ENCODE data around the gene KRT4. TPM values are rescaled to one million over a fixed set of nuclear protein-coding genes. Genes with fewer than 3 reads are reported as not detected.

Gene KRT4
- total and polyA plus RNA-seq, 2 experiments from 2014 or later = not detected

GRCh38 chr12:52766351-52767019, 47.4 kb downstream of the KRT4 start:
- Mint-ChIP-seq H3K9me3 (peaks cover 12% of the 10 kb centered on the region), H3K27me3 (ENCODE audit: insufficient read depth, low read depth, poor library complexity) (no peaks in the 10 kb centered on the region)
- no peaks in the 10 kb centered on the region for H4K20me1 ChIP-seq (replicated peaks; ENCODE audit: insufficient read depth)

More at GRCh38 chr12:52766351-52767019, 47.4 kb downstream of the KRT4 start:
- no peak for TF ChIP-seq POLR2AphosphoS5 (IDR thresholded peaks at IDR 0.05; ENCODE audit: low read depth)
- no peak for TF ChIP-seq NANOG (IDR thresholded peaks at IDR 0.05; ENCODE audit: borderline replicate concordance)
- no peak for TF ChIP-seq REST (IDR thresholded peaks at IDR 0.05; ENCODE audit: unreplicated experiment)
- no peak for TF ChIP-seq ZNF331 (CRISPR knock-in tag; IDR thresholded peaks at IDR 0.05; ENCODE audit: low read depth)
- no peak for TF ChIP-seq STAT1 (IDR thresholded peaks at IDR 0.05; ENCODE audit: unreplicated experiment)
- no peak for TF ChIP-seq JUNB (IDR thresholded peaks at IDR 0.05; ENCODE audit: unreplicated experiment)
- no peak for TF ChIP-seq EZH2 (IDR thresholded peaks at IDR 0.05; ENCODE audit: low read depth, unreplicated experiment)
- no peak for TF ChIP-seq CREB1 (CRISPR knock-in tag; IDR thresholded peaks at IDR 0.05; ENCODE audit: low read depth)
- TF ChIP-seq EZH2phosphoT487 (IDR thresholded peaks at IDR 0.05; ENCODE audit: unreplicated experiment) = no peak
- TF ChIP-seq ETS1 (IDR thresholded peaks at IDR 0.05) = no peak
- no peak for TF ChIP-seq ZNF114 (CRISPR knock-in tag; IDR thresholded peaks at IDR 0.05)
- no peak for TF ChIP-seq CTCF (conservative IDR thresholded peaks at IDR 0.05; ENCODE audit: low read depth in 2 of 2)
- TF ChIP-seq, protein P1, sequence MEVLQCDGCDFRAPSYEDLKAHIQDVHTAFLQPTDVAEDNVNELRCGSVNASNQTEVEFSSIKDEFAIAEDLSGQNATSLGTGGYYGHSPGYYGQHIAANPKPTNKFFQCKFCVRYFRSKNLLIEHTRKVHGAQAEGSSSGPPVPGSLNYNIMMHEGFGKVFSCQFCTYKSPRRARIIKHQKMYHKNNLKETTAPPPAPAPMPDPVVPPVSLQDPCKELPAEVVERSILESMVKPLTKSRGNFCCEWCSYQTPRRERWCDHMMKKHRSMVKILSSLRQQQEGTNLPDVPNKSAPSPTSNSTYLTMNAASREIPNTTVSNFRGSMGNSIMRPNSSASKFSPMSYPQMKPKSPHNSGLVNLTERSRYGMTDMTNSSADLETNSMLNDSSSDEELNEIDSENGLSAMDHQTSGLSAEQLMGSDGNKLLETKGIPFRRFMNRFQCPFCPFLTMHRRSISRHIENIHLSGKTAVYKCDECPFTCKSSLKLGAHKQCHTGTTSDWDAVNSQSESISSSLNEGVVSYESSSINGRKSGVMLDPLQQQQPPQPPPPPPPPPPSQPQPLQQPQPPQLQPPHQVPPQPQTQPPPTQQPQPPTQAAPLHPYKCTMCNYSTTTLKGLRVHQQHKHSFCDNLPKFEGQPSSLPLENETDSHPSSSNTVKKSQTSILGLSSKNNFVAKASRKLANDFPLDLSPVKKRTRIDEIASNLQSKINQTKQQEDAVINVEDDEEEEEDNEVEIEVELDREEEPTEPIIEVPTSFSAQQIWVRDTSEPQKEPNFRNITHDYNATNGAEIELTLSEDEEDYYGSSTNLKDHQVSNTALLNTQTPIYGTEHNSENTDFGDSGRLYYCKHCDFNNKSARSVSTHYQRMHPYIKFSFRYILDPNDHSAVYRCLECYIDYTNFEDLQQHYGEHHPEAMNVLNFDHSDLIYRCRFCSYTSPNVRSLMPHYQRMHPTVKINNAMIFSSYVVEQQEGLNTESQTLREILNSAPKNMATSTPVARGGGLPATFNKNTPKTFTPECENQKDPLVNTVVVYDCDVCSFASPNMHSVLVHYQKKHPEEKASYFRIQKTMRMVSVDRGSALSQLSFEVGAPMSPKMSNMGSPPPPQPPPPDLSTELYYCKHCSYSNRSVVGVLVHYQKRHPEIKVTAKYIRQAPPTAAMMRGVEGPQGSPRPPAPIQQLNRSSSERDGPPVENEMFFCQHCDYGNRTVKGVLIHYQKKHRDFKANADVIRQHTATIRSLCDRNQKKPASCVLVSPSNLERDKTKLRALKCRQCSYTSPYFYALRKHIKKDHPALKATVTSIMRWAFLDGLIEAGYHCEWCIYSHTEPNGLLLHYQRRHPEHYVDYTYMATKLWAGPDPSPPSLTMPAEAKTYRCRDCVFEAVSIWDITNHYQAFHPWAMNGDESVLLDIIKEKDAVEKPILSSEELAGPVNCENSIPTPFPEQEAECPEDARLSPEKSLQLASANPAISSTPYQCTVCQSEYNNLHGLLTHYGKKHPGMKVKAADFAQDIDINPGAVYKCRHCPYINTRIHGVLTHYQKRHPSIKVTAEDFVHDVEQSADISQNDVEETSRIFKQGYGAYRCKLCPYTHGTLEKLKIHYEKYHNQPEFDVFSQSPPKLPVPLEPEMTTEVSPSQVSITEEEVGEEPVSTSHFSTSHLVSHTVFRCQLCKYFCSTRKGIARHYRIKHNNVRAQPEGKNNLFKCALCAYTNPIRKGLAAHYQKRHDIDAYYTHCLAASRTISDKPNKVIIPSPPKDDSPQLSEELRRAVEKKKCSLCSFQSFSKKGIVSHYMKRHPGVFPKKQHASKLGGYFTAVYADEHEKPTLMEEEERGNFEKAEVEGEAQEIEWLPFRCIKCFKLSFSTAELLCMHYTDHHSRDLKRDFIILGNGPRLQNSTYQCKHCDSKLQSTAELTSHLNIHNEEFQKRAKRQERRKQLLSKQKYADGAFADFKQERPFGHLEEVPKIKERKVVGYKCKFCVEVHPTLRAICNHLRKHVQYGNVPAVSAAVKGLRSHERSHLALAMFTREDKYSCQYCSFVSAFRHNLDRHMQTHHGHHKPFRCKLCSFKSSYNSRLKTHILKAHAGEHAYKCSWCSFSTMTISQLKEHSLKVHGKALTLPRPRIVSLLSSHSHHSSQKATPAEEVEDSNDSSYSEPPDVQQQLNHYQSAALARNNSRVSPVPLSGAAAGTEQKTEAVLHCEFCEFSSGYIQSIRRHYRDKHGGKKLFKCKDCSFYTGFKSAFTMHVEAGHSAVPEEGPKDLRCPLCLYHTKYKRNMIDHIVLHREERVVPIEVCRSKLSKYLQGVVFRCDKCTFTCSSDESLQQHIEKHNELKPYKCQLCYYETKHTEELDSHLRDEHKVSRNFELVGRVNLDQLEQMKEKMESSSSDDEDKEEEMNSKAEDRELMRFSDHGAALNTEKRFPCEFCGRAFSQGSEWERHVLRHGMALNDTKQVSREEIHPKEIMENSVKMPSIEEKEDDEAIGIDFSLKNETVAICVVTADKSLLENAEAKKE (CRISPR knock-in tag; IDR thresholded peaks at IDR 0.05) = no peak
- Histone ChIP-seq H3K4me3 (no peak overlapping the region), H3K4me2 (no peak overlapping the region), H3K79me2 (replicated peaks; ENCODE audit: insufficient read depth) (no peaks in the 10 kb centered on the region), H2AFZ (no peak overlapping the region), H3K27me3 (ENCODE audit: insufficient read depth) (no peaks in the 10 kb centered on the region), H3K4me1 (ENCODE audit: insufficient read depth) (no peaks in the 10 kb centered on the region), H3K9me2 (ENCODE audit: insufficient read depth) (0 out of 2 replicates have a peak, but pooled peaks cover 6% of the 10 kb centered on the region), H3F3A (replicated peaks; ENCODE audit: low read depth) (no peaks in the 10 kb centered on the region), H3K27ac (ENCODE audit: low read depth) (no peak overlapping the region), H3K36me3 (ENCODE audit: insufficient read depth) (no peaks in the 10 kb centered on the region; the same call in 1 of the 2 replicates)
- no peaks in the 10 kb centered on the region for H3K4me1 Mint-ChIP-seq
- no peaks in the 10 kb centered on the region for H3K36me3 Mint-ChIP-seq (ENCODE audit: low read depth)
- no peak overlapping the region for H3K27ac Mint-ChIP-seq
- no peak for DNase-seq (ENCODE audit: low spot score)
- no peak for ATAC-seq
- H3K4me3 Mint-ChIP-seq = no peak overlapping the region
